H1 (cell line): ENCODE results near the gene UCKL1. TPM values are rescaled to one million over a fixed set of nuclear protein-coding genes. Genes with fewer than 3 reads are reported as not detected.

ENCODE experiments used
- CBX5 ChIP-seq: fragments of 300-800, 300-1000 bp; sonication (generic); IDR thresholded peaks from 2 replicates; pipeline ENCODE4 v1.7.1; 2016; ENCODE audit warnings: antibody characterized with exemption, low read length, low read depth
- CEBPB ChIP-seq: IDR thresholded peaks from 2 replicates; pipeline ENCODE4 v1.6.1; 2012; ENCODE audit warnings: low read depth, low read length
- EP300 ChIP-seq, 2 experiments: IDR thresholded peaks; 1 replicate in 1 of 2; 2 replicates in 1 of 2; pipeline ENCODE4 v1.6.1; 2011 to 2012; ENCODE audit warnings: low read depth in 2 of 2, low read length in 2 of 2, mild to moderate bottlenecking in 2 of 2, borderline replicate concordance in 1 of 2, inconsistent platforms in 1 of 2, moderate library complexity in 1 of 2
- POLR2A ChIP-seq, 2 experiments: IDR thresholded peaks; 1 replicate in 1 of 2; 2 replicates in 1 of 2; pipeline ENCODE4 v1.6.1; 2011; ENCODE audit warnings: low read depth in 2 of 2, low read length in 2 of 2, mild to moderate bottlenecking in 2 of 2; ENCODE audit errors: control extremely low read depth in 1 of 2
- SIRT6 ChIP-seq: IDR thresholded peaks from one replicate; pipeline ENCODE4 v1.7.1; 2012; ENCODE audit warnings: low read length, inconsistent platforms
- SIX5 ChIP-seq: IDR thresholded peaks from 2 replicates; pipeline ENCODE4 v1.6.1; 2011; ENCODE audit warnings: mild to moderate bottlenecking, low read depth, low read length
- ZNF274 ChIP-seq: IDR thresholded peaks from 2 replicates; pipeline ENCODE4 v1.7.0; 2012; ENCODE audit warnings: low read length, borderline replicate concordance; ENCODE audit errors: extremely low read depth
- polyA plus RNA-seq, 7 experiments: library from polyadenylated mRNA; depleted of rRNA in 3 of 7; stranded (reverse) in 5 of 7; unstranded in 2 of 7; fragments of >200 nt in 5 of 7; fragments of 200-250 nt in 2 of 7; gene quantifications; 1 replicate in 5 of 7; 2 replicates in 1 of 7; 4 replicates in 1 of 7; pipeline versions ENCODE4 v1.2.1 to v1.2.3, GENCODE V29; 2011 to 2013; ENCODE audit warnings: missing spikeins in 2 of 7, mixed read lengths in 2 of 7
- total RNA-seq: library from RNA; stranded (reverse); fragmentation: NEBNext Ultra II Directional; extraction: Animal tissue kit (Norgen Biotek cat#: 25700); gene quantifications from 2 replicates; pipeline ENCODE4 v1.2.1, GENCODE V29; 2021
- TF ChIP-seq, protein P1 (sequence below), 3 experiments: IDR thresholded peaks; 1 replicate in 2 of 3; 2 replicates in 1 of 3; pipeline versions ENCODE4 v1.5.1 to v1.6.1; 2011; ENCODE audit warnings: low read length in 3 of 3, mild to moderate bottlenecking in 3 of 3, inconsistent platforms in 2 of 3, low read depth in 1 of 3, moderate library complexity in 1 of 3; ENCODE audit not compliant: insufficient read depth in 1 of 3; ENCODE audit errors: control extremely low read depth in 1 of 3

The UCKL1 gene
- total and polyA plus RNA-seq, 2 of the 8 experiments (the other 6 are each of a cell fraction or from before 2014, with no cell fraction given) = 36.5 to 91.2 TPM

DNA sequence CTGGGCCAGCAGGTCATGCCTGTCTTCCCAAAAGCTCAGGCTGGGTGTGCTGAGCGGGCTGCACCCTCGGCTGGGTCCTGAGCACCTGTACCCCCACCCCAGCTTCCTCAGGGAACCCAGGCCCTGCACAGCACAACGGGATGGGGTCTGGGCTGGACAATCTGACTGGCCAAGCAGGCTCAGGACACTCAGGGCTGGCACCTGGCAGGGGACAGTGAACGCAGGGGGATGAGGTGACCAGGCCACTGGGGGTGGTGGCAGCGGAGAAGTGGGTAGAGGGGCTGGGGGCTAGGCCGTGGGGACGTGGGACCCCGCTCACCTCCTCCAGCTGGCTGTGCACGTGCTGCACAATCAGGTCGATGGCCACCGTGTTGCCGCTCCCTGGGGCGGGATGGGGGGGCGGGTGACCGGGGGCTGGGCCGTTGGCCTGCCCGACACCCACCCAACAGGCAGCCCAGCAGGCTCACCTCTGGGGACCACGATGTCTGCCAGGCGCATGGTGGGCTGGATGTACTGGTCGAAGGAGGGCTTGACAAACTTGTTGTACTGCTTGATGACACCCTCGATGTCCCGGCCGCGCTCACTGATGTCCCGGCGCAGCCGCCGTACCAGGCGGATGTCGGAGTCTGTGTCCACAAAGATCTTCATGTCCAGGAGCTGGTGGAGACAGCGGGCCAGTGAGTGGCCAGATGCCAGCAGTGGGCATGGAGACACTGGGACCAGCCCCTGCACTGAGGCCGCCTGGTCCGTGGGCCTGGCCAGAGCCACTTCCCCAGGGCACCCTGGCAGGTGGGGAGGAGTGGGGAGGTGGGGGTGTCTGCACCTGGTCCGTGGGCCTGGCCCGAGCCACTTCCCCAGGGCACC is 11.9 kb downstream of the UCKL1 start (continued):
- TF ChIP-seq POLR2A (IDR thresholded peaks at IDR 0.05; ENCODE audit: control extremely low read depth in 1 of 2, low read depth in 2 of 2, low read length in 2 of 2) (no peak), SIRT6 (no peak), ZNF274 (no peak), EP300 (IDR thresholded peaks at IDR 0.05; ENCODE audit: borderline replicate concordance in 1 of 2, low read depth in 2 of 2, low read length in 2 of 2) (no peak), CEBPB (no peak), CBX5 (no peak), SIX5 (no peak)
- TF ChIP-seq, protein P1, sequence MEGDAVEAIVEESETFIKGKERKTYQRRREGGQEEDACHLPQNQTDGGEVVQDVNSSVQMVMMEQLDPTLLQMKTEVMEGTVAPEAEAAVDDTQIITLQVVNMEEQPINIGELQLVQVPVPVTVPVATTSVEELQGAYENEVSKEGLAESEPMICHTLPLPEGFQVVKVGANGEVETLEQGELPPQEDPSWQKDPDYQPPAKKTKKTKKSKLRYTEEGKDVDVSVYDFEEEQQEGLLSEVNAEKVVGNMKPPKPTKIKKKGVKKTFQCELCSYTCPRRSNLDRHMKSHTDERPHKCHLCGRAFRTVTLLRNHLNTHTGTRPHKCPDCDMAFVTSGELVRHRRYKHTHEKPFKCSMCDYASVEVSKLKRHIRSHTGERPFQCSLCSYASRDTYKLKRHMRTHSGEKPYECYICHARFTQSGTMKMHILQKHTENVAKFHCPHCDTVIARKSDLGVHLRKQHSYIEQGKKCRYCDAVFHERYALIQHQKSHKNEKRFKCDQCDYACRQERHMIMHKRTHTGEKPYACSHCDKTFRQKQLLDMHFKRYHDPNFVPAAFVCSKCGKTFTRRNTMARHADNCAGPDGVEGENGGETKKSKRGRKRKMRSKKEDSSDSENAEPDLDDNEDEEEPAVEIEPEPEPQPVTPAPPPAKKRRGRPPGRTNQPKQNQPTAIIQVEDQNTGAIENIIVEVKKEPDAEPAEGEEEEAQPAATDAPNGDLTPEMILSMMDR (IDR thresholded peaks at IDR 0.05; ENCODE audit: control extremely low read depth in 1 of 3, insufficient read depth in 1 of 3, low read depth in 1 of 3, low read length in 3 of 3) = no peak
- TF ChIP-seq, all 59 proteins: peak for 0
